HG03575 (cell line): ENCODE results near the gene CEACAM16.
"Not testable (repeated sequence)": the region's sequence is repeated elsewhere in the genome, so short reads cannot be mapped to it uniquely, and the experiment has no call there.

Experiments
- ATAC-seq: cut with Tn5 transposase; IDR thresholded peaks from one replicate; pipeline ENCODE4 v1.9.1; 2021; ENCODE audit not compliant: unreplicated experiment, insufficient number of reproducible peaks, low FRiP score; ENCODE audit errors: extremely low read depth

The CEACAM16 gene

GRCh38 chr19:44672226-44672625, 26.7 kb upstream of the CEACAM16 start:
- ATAC-seq: no peak

GRCh38 chr19:44673510-44673909, 25.4 kb upstream of the CEACAM16 start:
- no peak for ATAC-seq

DNA sequence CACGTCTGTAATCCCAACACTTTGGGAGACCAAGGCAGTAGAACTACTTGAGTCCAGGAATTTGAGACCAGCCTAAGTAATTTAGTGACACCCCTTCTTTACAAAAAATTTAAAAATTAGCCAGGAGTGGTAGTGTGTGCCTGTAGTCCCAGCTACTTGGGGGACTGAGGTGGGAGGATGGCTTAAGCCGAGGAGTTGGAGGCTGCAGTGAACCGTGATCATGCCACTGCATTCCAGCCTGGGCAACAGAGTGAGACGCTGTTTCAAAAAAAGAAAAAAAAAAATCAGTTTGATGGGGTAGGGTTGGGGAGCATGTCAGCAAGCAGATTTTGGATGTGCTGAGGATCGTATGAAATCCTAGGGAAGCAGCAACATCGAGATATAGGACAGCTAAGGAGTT, 23.4 kb upstream of the CEACAM16 start:
- no peak for ATAC-seq

GRCh38 chr19:44677019-44677811, 21.7 kb upstream of the CEACAM16 start:
- no peak for ATAC-seq

- no peak for ATAC-seq
Observed at GRCh38 chr19:44680536-44680935, 18.4 kb upstream of the CEACAM16 start.

GRCh38 chr19:44681992-44682790, 16.8 kb upstream of the CEACAM16 start:
- no peak for ATAC-seq

DNA sequence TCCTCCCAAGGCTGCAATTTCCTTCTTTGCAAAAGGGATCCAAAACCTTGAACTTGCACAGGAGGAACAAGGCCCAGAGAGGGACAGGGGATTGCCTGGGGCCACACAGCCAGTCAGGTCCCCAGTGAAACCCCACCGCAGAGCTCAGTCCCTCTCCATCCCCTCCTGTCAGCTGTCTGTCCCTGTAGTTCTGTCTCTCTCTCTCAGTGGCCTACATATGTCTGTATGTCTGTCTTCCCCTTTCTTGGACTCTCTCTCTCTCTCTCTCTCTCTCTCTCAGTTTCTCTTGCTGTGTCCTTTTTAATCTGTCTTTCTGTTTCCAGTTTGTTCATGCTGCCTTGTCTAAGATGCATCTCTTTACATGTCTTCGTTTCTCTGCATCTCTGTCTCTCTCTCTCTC, 16.1 kb upstream of the CEACAM16 start:
- ATAC-seq: no peak

GRCh38 chr19:44683434-44684210, 15.3 kb upstream of the CEACAM16 start:
- no peak for ATAC-seq

DNA sequence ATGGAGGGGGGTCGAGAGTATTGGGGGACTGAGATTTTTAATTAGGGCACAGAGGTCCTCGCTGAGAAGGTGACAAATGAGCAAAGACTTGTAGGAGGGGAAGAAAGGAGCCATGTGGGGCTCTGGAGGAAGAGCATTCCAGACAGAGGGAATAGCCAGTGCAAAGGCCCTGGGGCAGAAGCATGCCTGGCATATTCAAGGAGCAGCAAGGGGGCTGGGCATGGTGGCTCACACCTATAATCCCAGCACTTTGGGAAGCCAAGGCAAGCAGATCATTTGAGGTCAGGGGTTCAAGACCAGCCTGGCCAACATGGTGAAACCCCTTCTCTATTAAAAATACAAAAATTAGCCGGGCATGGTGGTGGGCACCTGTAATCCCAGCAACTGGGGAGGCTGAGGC, 14.6 kb upstream of the CEACAM16 start:
- ATAC-seq: not testable (repeated sequence)

- no peak for ATAC-seq
Observed at GRCh38 chr19:44684892-44685863, 13.8 kb upstream of the CEACAM16 start.

DNA sequence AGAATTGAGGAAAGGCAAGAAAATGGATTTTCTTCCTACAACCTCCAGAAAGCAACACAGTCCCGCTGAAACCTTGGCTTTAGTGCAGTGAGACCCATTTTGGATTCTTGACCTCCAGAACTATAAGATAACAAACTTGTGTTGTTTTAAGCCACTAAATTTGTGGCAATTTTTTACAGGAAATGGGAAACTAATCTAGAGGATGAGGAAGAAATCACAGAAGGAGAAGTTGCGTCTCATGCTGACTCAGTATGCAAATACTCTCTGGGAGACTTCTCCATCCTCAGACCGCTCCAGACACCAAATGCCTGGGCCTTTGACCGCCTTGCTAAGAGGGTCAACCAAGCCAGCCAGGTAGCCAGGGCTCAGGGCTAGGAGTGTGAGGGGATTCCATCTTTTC, 13.1 kb upstream of the CEACAM16 start:
- ATAC-seq: no peak

DNA sequence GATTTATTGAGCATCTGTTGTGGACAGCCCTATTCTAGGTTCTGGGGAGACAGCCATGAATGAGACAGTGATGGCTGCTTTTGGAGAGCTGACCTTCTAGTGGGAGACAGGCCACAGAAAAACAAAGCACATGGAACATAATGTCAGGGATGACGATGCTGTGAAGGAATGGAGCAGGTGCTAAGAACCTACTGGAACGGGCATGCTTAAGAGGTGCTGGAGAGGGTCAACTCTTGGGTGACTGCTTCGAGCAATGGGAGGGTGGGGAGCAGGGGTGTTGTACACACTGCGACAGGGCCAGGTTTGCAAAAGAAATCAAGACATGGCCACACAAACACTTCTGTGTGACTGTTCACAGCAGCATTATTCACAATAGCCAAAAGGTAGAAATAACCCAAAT, 12.1 kb upstream of the CEACAM16 start:
- ATAC-seq: no peak

- no peak for ATAC-seq
Observed at GRCh38 chr19:44687888-44688287, 11.1 kb upstream of the CEACAM16 start.

- ATAC-seq: no peak
Observed at GRCh38 chr19:44689290-44690130, 9.4 kb upstream of the CEACAM16 start.

- ATAC-seq: no peak
Observed at GRCh38 chr19:44690131-44690440, 8.9 kb upstream of the CEACAM16 start.

GRCh38 chr19:44692379-44692721, 6.6 kb upstream of the CEACAM16 start:
- ATAC-seq: no peak

GRCh38 chr19:44694184-44694579, 4.8 kb upstream of the CEACAM16 start:
- ATAC-seq: no peak
